ENCODE results near the gene RSPH9.

DNA sequence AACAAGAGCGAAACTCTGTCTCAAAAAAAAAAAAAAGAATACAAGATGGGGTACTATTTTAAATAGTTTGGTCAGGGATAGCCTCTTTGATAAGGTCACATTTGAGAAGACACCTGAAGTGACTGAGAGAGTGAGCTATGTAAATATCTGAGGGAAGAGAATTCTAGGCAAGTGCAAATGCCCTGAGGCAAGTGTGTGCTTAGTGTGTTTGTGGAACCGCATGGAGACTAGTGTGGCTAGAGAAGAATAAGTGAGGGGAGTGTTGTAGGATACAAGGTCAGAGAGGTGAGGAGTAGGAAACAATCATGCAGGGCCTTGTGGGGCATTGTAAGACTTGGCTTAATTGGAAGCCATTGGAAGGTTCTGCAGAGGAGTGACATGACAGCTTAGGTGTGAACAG lies 3.4 kb downstream of the RSPH9 start:
- TF ChIP-seq POLR2AphosphoS5 (IDR thresholded peaks at IDR 0.05; ENCODE audit: low read depth, low read length) (no peak), TAF1 (IDR thresholded peaks at IDR 0.05; ENCODE audit: borderline replicate concordance, insufficient read depth, low read length) (no peak), SIN3A (IDR thresholded peaks at IDR 0.05; ENCODE audit: borderline replicate concordance, insufficient read depth, low read length) (no peak)
- TF ChIP-seq, protein P1, sequence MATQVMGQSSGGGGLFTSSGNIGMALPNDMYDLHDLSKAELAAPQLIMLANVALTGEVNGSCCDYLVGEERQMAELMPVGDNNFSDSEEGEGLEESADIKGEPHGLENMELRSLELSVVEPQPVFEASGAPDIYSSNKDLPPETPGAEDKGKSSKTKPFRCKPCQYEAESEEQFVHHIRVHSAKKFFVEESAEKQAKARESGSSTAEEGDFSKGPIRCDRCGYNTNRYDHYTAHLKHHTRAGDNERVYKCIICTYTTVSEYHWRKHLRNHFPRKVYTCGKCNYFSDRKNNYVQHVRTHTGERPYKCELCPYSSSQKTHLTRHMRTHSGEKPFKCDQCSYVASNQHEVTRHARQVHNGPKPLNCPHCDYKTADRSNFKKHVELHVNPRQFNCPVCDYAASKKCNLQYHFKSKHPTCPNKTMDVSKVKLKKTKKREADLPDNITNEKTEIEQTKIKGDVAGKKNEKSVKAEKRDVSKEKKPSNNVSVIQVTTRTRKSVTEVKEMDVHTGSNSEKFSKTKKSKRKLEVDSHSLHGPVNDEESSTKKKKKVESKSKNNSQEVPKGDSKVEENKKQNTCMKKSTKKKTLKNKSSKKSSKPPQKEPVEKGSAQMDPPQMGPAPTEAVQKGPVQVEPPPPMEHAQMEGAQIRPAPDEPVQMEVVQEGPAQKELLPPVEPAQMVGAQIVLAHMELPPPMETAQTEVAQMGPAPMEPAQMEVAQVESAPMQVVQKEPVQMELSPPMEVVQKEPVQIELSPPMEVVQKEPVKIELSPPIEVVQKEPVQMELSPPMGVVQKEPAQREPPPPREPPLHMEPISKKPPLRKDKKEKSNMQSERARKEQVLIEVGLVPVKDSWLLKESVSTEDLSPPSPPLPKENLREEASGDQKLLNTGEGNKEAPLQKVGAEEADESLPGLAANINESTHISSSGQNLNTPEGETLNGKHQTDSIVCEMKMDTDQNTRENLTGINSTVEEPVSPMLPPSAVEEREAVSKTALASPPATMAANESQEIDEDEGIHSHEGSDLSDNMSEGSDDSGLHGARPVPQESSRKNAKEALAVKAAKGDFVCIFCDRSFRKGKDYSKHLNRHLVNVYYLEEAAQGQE (IDR thresholded peaks at IDR 0.05; ENCODE audit: insufficient read depth in 1 of 2, low read depth in 2 of 2, low read length in 2 of 2) = no peak
